Measurements from ENCODE around the gene ST8SIA2.
A peak's percentile ranks its signal among the peaks of the same experiment; 100 is the strongest.
"Not testable (repeated sequence)": the region's sequence is repeated elsewhere in the genome, so short reads cannot be mapped to it uniquely, and the experiment has no call there.

The ST8SIA2 gene

GRCh38 chr15:92449476-92449875 is 55.8 kb downstream of the ST8SIA2 start:
- DNase-seq = no peak

DNA sequence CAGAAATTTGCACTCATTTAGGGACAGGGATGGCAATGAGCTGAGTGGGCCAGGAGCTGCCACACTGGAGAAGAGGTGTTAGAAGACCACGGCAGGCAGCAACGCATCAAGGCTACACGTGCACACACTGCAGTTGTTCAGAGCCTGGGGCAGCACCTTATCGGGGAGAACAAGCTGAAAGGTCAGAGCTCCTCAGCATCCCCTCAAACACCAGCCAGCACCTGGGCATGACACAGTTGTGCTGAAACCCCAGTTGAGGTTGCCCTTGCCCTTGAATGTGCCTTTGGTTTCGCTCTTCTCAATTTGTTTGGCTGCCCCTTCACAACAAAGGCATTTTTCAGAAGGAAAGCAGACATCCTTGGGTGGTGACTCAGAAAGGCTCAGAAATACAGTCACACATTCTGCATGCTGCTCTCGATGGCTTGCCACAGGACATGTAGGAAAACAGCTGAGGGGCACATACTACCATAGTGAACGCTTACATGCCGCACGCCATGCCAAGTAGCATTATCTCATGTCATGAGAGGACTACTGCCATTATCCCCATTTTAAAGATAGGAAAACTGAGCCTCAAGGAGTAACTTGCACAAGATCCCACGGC is 57.6 kb downstream of the ST8SIA2 start:
- no peak for DNase-seq

- DNase-seq = no peak
These were observed 58.5 kb downstream of the ST8SIA2 start for GRCh38 chr15:92452143-92452542.

DNA sequence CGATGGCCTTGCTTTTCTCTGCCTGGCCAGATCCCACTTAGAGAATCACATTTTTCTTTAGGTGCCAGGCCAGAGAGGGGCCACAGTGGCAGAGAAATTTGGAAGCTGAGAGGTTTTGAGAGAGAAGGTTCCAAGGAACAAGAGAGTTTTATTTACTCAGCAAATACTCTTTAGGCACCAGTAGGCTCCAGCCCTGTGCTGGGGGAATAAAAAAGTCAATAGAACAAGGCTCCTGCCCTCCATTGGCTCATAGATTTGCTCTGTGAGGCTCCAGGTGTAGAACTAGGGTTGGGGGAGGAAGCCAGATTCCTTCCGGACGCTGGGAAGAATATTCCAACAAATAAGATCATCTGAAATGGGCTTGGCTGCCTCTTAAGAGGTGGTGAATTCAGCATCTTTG is 59.9 kb downstream of the ST8SIA2 start:
- DNase-seq = no peak

GRCh38 chr15:92454555-92455105 is 60.9 kb downstream of the ST8SIA2 start:
- no peak for DNase-seq

DNA sequence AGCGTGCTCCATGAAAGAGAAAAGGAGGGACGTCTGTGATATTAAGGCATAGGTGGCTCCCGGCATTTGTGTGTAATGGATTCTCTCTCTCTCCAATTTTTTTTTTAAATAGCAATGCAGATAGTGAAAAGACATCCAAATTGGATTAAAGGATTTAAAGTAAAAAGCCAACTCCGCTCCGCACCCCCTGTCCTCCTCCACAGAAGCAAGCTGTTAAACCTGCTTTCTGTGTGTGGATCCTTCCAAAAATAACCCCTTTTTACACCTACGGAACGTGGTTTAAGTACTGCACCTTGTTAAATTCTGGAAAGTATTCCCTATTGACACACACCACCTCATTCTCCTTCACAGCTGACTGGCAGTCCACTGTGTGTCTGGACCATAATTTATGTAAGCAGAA is 61.6 kb downstream of the ST8SIA2 start:
- DNase-seq = no peak

DNA sequence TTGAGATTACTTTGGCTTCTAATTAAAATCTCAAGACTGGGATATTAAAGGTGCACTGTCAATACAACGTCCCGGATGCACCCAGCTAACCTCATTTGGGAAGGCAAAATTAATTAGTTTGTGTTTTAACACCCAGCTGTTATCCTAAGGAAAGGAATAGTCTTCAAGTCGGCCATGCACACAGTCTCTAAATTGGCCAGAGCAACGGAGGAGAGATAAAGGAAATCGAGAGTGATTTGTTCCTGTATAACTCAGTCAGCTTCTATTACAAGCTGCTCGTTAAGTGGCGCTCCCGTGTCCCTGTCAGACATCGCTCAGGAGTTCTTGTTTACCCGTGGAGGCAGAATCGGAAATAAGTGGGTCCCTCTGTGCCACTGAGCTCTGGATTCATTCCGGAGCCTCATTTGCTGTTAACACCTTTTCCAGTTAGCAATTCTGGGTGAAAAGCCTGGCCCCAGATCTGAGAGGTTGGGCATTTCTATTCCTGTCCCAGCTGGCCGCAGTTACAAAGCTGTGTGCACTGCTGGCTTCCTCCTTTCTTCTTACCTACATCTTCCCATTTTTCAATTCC is 63.9 kb downstream of the ST8SIA2 start:
- DNase-seq = no peak

- DNase-seq = no peak
These were observed 66.3 kb downstream of the ST8SIA2 start for GRCh38 chr15:92460023-92460422.

DNA sequence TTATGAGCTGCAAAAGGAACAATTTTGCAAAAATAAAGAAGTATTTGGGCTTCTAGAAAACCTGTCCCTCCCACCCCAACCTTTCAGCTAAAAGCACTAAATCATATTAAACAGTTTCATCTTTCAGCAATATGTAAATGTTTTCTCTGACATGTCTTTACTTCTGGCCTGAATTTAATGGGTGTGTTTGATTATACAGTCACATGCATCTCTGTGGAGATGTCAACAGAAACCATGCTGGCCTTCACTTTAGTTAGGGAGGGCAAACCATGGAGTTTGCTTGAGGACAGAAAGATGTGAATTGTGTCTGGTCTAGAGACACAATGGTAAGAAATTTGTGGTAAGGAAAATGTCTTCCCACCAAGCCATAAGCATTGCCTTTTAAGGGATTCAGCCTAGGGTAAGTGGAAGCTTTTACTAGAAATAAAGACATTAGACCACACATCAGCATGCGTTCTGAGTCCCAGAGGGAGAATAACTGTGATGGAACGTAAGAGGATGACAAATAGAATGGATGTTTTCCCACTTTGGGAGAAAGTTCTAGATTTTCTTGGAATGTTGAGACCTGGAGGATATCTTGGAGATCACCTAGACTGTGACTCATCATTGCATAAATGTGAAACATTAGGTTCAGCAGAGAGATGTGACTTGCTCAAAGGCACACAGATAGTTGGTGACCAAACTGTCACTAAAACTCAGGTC is 68.9 kb downstream of the ST8SIA2 start:
- no peak for DNase-seq

- DNase-seq = no peak
These were observed 69.7 kb downstream of the ST8SIA2 start for GRCh38 chr15:92463352-92463751.

DNA sequence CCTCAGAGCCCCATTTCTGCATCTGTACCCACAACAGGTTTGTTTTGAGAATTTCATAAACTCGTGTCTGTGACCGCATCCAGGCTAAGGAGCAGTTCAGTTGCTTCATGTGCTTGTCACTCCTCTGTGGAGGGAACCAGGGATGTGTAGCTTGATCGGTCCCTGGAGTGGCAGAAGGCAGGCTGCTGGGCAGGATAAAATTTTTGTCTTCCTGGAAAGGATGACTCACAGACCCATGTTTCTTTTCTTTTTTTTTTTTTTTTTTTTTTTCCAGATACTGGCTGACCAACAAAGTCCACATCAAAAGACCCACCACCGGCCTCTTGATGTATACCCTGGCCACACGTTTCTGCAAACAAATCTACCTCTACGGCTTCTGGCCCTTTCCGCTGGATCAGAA is 70.1 kb downstream of the ST8SIA2 start:
- peak; percentile 26 for DNase-seq

DNA sequence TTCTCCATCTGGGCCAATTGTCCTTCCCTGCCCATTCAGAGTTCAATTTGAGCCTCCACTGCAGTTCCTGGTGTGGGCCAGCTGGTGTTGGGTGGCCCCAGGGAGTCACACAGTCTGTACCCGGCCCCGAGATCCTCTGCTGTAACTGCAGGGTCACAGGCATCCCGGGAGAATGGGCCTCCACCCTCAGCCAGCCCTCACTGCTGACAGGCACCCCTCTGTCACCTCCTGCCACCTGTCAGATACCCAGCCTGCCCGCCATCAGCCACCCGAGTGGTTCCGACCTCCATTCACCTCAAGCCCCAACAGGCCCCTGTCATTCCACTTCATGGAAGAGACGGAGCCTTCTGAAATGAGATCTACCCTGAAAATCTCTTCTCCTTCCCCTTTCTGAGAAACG is 73.2 kb downstream of the ST8SIA2 start:
- DNase-seq = no peak

GRCh38 chr15:92467245-92467644 is 73.6 kb downstream of the ST8SIA2 start:
- DNase-seq = no peak

DNA sequence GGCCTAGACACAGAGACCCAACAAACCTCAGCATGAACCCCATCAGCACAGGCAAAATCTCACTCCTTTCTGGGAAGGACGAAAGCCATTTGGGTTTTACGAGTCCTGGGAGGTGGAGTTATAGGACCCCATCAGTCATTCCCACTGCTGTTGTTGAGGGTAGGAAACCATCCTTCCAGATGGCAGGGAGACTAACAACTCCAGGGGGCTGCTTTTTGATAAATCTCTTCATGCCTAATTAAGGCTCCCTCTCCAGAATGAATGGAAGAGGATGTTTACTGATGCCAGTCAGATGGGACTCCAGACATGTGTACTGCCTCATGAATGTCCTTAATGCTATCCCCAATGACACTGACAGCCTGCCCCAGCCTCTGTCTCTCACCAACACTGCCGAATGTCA is 75.3 kb downstream of the ST8SIA2 start:
- no peak for DNase-seq

- DNase-seq = no peak
These were observed 77.6 kb downstream of the ST8SIA2 start for GRCh38 chr15:92471288-92471687.

DNA sequence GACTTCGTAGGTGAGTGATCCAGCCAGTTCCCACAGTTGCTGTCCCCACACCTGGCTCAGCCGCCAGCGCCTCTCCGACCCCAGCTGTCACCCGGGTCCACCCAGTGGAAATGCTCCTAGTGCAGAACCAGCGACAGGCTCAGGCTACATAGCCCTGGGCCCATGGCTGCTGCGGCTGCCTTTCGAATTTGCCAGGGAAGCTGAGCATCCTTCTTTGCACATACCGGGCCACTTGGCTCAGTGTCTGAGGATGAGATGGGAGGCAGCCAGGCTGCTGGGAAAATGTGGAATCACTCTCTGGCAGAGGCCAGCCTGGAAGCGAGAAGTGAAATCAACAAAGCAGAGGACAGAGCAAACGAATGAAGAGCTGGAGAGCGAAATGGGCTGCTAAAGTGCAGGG is 80.1 kb downstream of the ST8SIA2 start:
- no peak for DNase-seq

DNA sequence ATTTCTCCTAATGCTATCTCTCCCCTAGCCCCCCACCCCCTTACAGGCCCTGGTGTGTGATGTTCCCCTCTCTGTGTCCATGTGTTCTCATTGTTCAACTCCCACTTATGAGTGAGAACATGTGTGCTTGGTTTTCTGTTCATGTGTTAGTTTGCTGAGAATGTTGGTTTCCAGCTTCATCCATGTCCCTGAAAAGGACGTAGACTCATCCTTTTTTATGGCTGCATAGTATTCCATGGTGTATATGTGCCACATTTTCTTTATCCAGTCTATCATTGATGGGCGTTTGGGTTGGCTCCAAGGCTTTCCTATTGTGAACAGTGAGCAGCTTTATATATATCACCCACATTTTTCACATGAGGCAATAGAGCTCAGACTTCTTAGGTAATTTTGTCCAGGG is 86.0 kb downstream of the ST8SIA2 start:
- not testable (repeated sequence) for DNase-seq

- no peak for DNase-seq
These were observed 86.7 kb downstream of the ST8SIA2 start for GRCh38 chr15:92480361-92480760.

DNA sequence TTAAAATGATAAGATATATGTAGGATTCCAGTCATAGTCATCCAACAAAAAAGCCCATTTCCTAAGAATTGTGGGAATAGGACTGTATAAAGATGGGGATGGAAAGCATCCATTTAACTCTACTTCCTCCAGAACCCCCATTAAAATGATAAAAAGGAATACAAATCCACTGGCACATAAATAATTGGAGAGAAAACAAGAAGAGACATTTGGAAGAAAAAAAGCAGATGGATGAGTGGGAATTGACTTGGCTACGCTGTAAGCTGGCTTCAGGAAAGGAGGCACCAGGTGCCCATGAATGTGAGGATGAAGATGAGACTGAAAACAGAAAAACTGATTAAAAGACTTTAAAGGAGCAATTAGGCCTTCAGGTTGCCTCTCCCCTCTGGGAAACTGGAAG is 91.8 kb downstream of the ST8SIA2 start:
- no peak for DNase-seq

DNA sequence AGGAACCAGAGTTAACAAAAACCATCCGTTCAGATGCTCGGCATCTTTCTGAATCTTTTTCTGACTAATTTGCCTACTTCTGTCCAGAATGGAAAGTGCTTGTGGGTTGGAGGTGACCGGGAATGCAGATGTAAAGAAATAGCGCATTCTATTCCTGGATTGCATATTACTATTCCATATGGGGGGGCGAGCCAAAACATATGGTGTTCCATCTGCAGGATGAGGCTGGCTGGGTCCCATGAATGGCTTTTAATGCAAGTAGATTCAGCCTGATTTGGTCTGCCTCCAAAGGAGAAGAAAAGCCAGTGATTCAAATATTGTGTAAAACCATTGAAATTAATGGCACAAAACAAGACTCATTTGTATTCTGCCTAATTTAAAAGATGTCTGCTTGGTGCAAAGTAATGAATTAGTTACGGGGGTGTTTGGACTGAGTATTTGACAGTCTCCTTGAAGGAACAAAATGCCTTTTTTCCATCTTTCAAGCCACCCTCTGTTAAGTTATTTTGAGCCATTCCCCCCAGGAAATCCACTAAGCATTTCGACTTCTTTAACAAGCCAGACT is 99.0 kb downstream of the ST8SIA2 start:
- no peak for DNase-seq

DNA sequence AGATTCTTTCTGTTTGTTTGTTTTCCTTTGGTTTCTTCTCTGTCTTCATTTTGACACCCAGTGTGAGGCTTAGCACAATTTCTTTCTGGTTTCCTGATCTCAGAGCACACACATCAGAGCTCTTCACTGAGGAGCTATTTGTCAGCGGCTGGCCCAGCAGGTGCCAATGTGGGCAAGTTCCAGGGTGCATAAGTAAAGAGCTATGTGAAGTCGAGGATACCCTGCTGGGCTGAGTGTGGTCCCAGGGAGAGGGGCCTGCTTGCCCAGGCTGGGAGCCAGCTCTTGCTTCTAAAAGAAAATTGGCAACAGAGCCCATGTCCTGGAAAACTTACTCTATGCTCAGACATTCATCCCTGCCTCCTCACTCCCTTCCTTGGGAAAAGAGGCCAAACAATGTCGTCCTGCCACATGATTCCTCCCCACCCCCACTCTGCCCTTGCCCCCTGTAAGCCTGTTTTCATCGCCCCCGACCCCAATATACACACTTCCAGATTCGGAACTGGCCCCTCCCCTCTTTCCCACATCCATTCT is 101.2 kb downstream of the ST8SIA2 start:
- DNase-seq = no peak

- DNase-seq = no peak
These were observed 101.8 kb downstream of the ST8SIA2 start for GRCh38 chr15:92495446-92495845.

DNA sequence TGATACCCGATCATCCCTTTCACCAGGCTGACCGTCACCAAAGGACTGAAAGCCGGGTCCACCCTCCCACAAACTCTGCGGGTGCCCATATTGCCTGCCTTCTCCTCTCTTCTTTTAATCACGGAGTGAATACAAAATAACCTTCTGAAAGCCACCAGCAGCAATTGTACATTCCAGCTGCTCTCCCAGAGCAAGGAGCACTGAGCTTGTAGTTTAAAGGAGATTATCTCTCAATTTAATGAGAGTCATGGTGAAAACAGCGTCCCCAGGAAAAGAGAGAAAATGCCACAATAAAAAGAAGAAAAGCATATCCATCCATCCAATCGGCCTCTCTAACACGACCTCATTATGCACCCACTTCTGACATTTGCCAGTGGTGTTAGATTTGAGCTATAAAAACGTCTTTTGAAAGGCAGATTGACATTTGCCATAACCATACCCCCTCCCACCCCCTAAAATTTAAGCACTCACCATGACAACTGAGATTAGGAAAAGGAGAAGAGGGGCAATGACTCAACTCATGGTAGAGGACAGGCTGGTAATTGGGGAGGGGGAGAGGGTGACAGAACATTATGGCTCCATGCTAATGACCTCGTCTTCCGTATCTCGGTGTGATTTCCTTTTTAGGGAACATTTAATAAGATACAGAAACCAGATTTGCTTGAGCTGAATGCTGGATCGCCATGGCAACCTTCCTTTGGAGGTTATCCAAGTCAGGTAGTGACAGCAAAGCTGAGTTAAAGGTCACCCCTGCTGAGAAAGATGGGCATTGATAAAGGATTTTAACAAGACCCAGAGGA is 106.2 kb downstream of the ST8SIA2 start:
- no peak for DNase-seq

Data from DMS53 (cell line).